ENCODE measurements around the gene CT55.
"Not testable (repeated sequence)": the region's sequence is repeated elsewhere in the genome, so short reads cannot be mapped to it uniquely, and the experiment has no call there.

The CT55 gene

GRCh38 chrX:135170877-135171519 is at the start of gene CT55:
TSS of gene CT55 (minus strand) at chrX:135171398. CDS start at chrX:135171171, 227 bp downstream.
- Histone ChIP-seq H2AFZ (ENCODE audit: low read length, unreplicated experiment) (no peak within 1 kb of the TSS), H3K27me3 (ENCODE audit: insufficient read depth, low read length) (no peaks in the 10 kb centered on the region), H3K36me3 (ENCODE audit: insufficient read depth, low read length) (no peaks in the 10 kb centered on the region), H3K4me3 (ENCODE audit: low read depth, low read length) (no peak within 1 kb of the TSS), H3K27ac (ENCODE audit: low read depth, low read length) (no peak within 1 kb of the TSS), H3K79me2 (ENCODE audit: control insufficient read depth, insufficient read depth, low read length, unreplicated experiment) (no peaks in the 10 kb centered on the region), H3K4me1 (ENCODE audit: control insufficient read depth, insufficient read depth, low read length, unreplicated experiment) (no peaks in the 10 kb centered on the region)

- H3K36me3 ChIP-seq (ENCODE audit: insufficient read depth, low read length) = no peaks in the 10 kb centered on the region
- H3K27me3 ChIP-seq (ENCODE audit: insufficient read depth, low read length) = no peaks in the 10 kb centered on the region
- no peaks in the 10 kb centered on the region for H3K79me2 ChIP-seq (ENCODE audit: control insufficient read depth, insufficient read depth, low read length, unreplicated experiment)
- H3K4me3 ChIP-seq (ENCODE audit: low read depth, low read length) = no peak overlapping the region
- no peak overlapping the region for H3K27ac ChIP-seq (ENCODE audit: low read depth, low read length)
- no peaks in the 10 kb centered on the region for H3K4me1 ChIP-seq (ENCODE audit: control insufficient read depth, insufficient read depth, low read length, unreplicated experiment)
- no peak overlapping the region for H2AFZ ChIP-seq (ENCODE audit: low read length, unreplicated experiment)
Measured at GRCh38 chrX:135213200-135213844, 42.1 kb upstream of the CT55 start.

GRCh38 chrX:135206427-135206826 is 35.2 kb upstream of the CT55 start:
- H2AFZ ChIP-seq (ENCODE audit: low read length, unreplicated experiment); H3K27me3 ChIP-seq (ENCODE audit: insufficient read depth, low read length); H3K79me2 ChIP-seq (ENCODE audit: control insufficient read depth, insufficient read depth, low read length, unreplicated experiment); H3K4me1 ChIP-seq (ENCODE audit: control insufficient read depth, insufficient read depth, low read length, unreplicated experiment); H3K27ac ChIP-seq (ENCODE audit: low read depth, low read length); H3K36me3 ChIP-seq (ENCODE audit: insufficient read depth, low read length); H3K4me3 ChIP-seq (ENCODE audit: low read depth, low read length): not testable (repeated sequence)

GRCh38 chrX:135200297-135200696 is 29.1 kb upstream of the CT55 start:
- peaks cover 8% of the 10 kb centered on the region; the same call in 1 of the 2 replicates for H3K27me3 ChIP-seq (ENCODE audit: insufficient read depth, low read length)

GRCh38 chrX:135194684-135195083 is 23.5 kb upstream of the CT55 start:
- Histone ChIP-seq H3K27ac (ENCODE audit: low read depth, low read length) (no peak overlapping the region), H3K4me1 (ENCODE audit: control insufficient read depth, insufficient read depth, low read length, unreplicated experiment) (no peaks in the 10 kb centered on the region), H3K4me3 (ENCODE audit: low read depth, low read length) (no peak overlapping the region), H3K27me3 (ENCODE audit: insufficient read depth, low read length) (no peaks in the 10 kb centered on the region; the same call in 1 of the 2 replicates), H2AFZ (ENCODE audit: low read length, unreplicated experiment) (no peak overlapping the region), H3K79me2 (ENCODE audit: control insufficient read depth, insufficient read depth, low read length, unreplicated experiment) (no peaks in the 10 kb centered on the region), H3K36me3 (ENCODE audit: insufficient read depth, low read length) (no peaks in the 10 kb centered on the region)

More at GRCh38 chrX:135200297-135200696, 29.1 kb upstream of the CT55 start:
- Histone ChIP-seq H3K4me1 (ENCODE audit: control insufficient read depth, insufficient read depth, low read length, unreplicated experiment) (no peaks in the 10 kb centered on the region), H3K36me3 (ENCODE audit: insufficient read depth, low read length) (no peaks in the 10 kb centered on the region), H3K27ac (ENCODE audit: low read depth, low read length) (no peak overlapping the region), H3K79me2 (ENCODE audit: control insufficient read depth, insufficient read depth, low read length, unreplicated experiment) (no peaks in the 10 kb centered on the region), H2AFZ (ENCODE audit: low read length, unreplicated experiment) (no peak overlapping the region), H3K4me3 (ENCODE audit: low read depth, low read length) (no peak overlapping the region)

- no peaks in the 10 kb centered on the region for H3K36me3 ChIP-seq (ENCODE audit: insufficient read depth, low read length)
- H3K4me1 ChIP-seq (ENCODE audit: control insufficient read depth, insufficient read depth, low read length, unreplicated experiment) = no peaks in the 10 kb centered on the region
- H3K4me3 ChIP-seq (ENCODE audit: low read depth, low read length) = no peak overlapping the region
- H2AFZ ChIP-seq (ENCODE audit: low read length, unreplicated experiment) = no peak overlapping the region
- no peak overlapping the region for H3K27ac ChIP-seq (ENCODE audit: low read depth, low read length)
- no peaks in the 10 kb centered on the region for H3K79me2 ChIP-seq (ENCODE audit: control insufficient read depth, insufficient read depth, low read length, unreplicated experiment)
- H3K27me3 ChIP-seq (ENCODE audit: insufficient read depth, low read length) = peaks cover 2% of the 10 kb centered on the region; the same call in 1 of the 2 replicates
Measured at GRCh38 chrX:135193740-135194139, 22.5 kb upstream of the CT55 start.

- Histone ChIP-seq H3K79me2 (ENCODE audit: control insufficient read depth, insufficient read depth, low read length, unreplicated experiment) (no peaks in the 10 kb centered on the region), H3K4me3 (ENCODE audit: low read depth, low read length) (no peak overlapping the region), H3K4me1 (ENCODE audit: control insufficient read depth, insufficient read depth, low read length, unreplicated experiment) (no peaks in the 10 kb centered on the region), H3K27ac (ENCODE audit: low read depth, low read length) (no peak overlapping the region), H2AFZ (ENCODE audit: low read length, unreplicated experiment) (no peak overlapping the region), H3K27me3 (ENCODE audit: insufficient read depth, low read length) (peaks cover 4% of the 10 kb centered on the region; the same call in 1 of the 2 replicates), H3K36me3 (ENCODE audit: insufficient read depth, low read length) (no peaks in the 10 kb centered on the region)
Measured at GRCh38 chrX:135191838-135192237, 20.6 kb upstream of the CT55 start.

GRCh38 chrX:135185795-135186443 is 14.7 kb upstream of the CT55 start:
- no peak overlapping the region for H3K4me3 ChIP-seq (ENCODE audit: low read depth, low read length)
- H3K79me2 ChIP-seq (ENCODE audit: control insufficient read depth, insufficient read depth, low read length, unreplicated experiment) = no peaks in the 10 kb centered on the region
- peaks cover 14% of the 10 kb centered on the region for H3K27me3 ChIP-seq (ENCODE audit: insufficient read depth, low read length)
- no peaks in the 10 kb centered on the region for H3K4me1 ChIP-seq (ENCODE audit: control insufficient read depth, insufficient read depth, low read length, unreplicated experiment)
- no peak overlapping the region for H3K27ac ChIP-seq (ENCODE audit: low read depth, low read length)
- no peaks in the 10 kb centered on the region for H3K36me3 ChIP-seq (ENCODE audit: insufficient read depth, low read length)
- no peak overlapping the region for H2AFZ ChIP-seq (ENCODE audit: low read length, unreplicated experiment)

- no peaks in the 10 kb centered on the region for H3K36me3 ChIP-seq (ENCODE audit: insufficient read depth, low read length)
- no peaks in the 10 kb centered on the region for H3K79me2 ChIP-seq (ENCODE audit: control insufficient read depth, insufficient read depth, low read length, unreplicated experiment)
- H3K27me3 ChIP-seq (ENCODE audit: insufficient read depth, low read length) = peaks cover 1% of the 10 kb centered on the region; the same call in 1 of the 2 replicates
- no peaks in the 10 kb centered on the region for H3K4me1 ChIP-seq (ENCODE audit: control insufficient read depth, insufficient read depth, low read length, unreplicated experiment)
- no peak overlapping the region for H2AFZ ChIP-seq (ENCODE audit: low read length, unreplicated experiment)
- H3K4me3 ChIP-seq (ENCODE audit: low read depth, low read length) = no peak overlapping the region
- H3K27ac ChIP-seq (ENCODE audit: low read depth, low read length) = no peak overlapping the region
Measured at GRCh38 chrX:135178636-135179035, 7.4 kb upstream of the CT55 start.

GRCh38 chrX:135170468-135170867 is 730 bp downstream of the CT55 start:
- Histone ChIP-seq H3K4me1 (ENCODE audit: control insufficient read depth, insufficient read depth, low read length, unreplicated experiment) (no peaks in the 10 kb centered on the region), H3K4me3 (ENCODE audit: low read depth, low read length) (no peak overlapping the region), H3K36me3 (ENCODE audit: insufficient read depth, low read length) (no peaks in the 10 kb centered on the region), H2AFZ (ENCODE audit: low read length, unreplicated experiment) (no peak overlapping the region), H3K27me3 (ENCODE audit: insufficient read depth, low read length) (no peaks in the 10 kb centered on the region), H3K27ac (ENCODE audit: low read depth, low read length) (no peak overlapping the region), H3K79me2 (ENCODE audit: control insufficient read depth, insufficient read depth, low read length, unreplicated experiment) (no peaks in the 10 kb centered on the region)

GRCh38 chrX:135169534-135169933 is 1.7 kb downstream of the CT55 start:
- not testable (repeated sequence) for H3K27ac ChIP-seq (ENCODE audit: low read depth, low read length); H3K36me3 ChIP-seq (ENCODE audit: insufficient read depth, low read length); H3K4me1 ChIP-seq (ENCODE audit: control insufficient read depth, insufficient read depth, low read length, unreplicated experiment); H3K27me3 ChIP-seq (ENCODE audit: insufficient read depth, low read length); H3K4me3 ChIP-seq (ENCODE audit: low read depth, low read length); H3K79me2 ChIP-seq (ENCODE audit: control insufficient read depth, insufficient read depth, low read length, unreplicated experiment); H2AFZ ChIP-seq (ENCODE audit: low read length, unreplicated experiment)

All from ACC112 (cell line).